ENCODE data around the gene SLC16A7. TPM values are rescaled to one million over a fixed set of nuclear protein-coding genes. Genes with fewer than 3 reads are reported as not detected.
"Not testable (repeated sequence)": the region's sequence is repeated elsewhere in the genome, so short reads cannot be mapped to it uniquely, and the experiment has no call there.

SLC16A7 gene
- total RNA-seq, 4 donors from 2014 or later = 34.7 to 59.4 (median 53.8) TPM

- DNase-seq (ENCODE audit: low spot score in 2 of 2) = no peak
- TF ChIP-seq POLR2AphosphoS5 (IDR thresholded peaks at IDR 0.05) (peak in 1 of 3 donors; percentile 22), CTCF (IDR thresholded peaks at IDR 0.05) (no peak)
- peaks cover 21% of the 10 kb centered on the region for H3K4me1 ChIP-seq
- H3K27me3 ChIP-seq = no peaks in the 10 kb centered on the region
- no peak overlapping the region for H3K4me3 ChIP-seq
- no peaks in the 10 kb centered on the region for H3K36me3 ChIP-seq
- no peaks in the 10 kb centered on the region for H3K9me3 ChIP-seq
- no peak overlapping the region for H3K27ac ChIP-seq
Observed at GRCh38 chr12:59600171-59600570, 4.3 kb downstream of the SLC16A7 start.

GRCh38 chr12:59603754-59604153 lies 7.9 kb downstream of the SLC16A7 start:
- TF ChIP-seq POLR2AphosphoS5 (IDR thresholded peaks at IDR 0.05) = no peak
- TF ChIP-seq CTCF (IDR thresholded peaks at IDR 0.05) = no peak
- TF ChIP-seq EP300 (IDR thresholded peaks at IDR 0.05) = no peak
- TF ChIP-seq POLR2A (IDR thresholded peaks at IDR 0.05) = no peak
- Histone ChIP-seq H3K27ac (no peak overlapping the region), H3K36me3 (no peaks in the 10 kb centered on the region), H3K4me1 (peaks cover 3% of the 10 kb centered on the region), H3K9me3 (no peaks in the 10 kb centered on the region), H3K27me3 (no peaks in the 10 kb centered on the region), H3K4me3 (no peak overlapping the region)
- no peak for DNase-seq (ENCODE audit: low spot score in 2 of 2)

GRCh38 chr12:59612823-59613434 lies 17.1 kb downstream of the SLC16A7 start:
- not testable (repeated sequence) for H3K4me1 ChIP-seq; H3K9me3 ChIP-seq; H3K4me3 ChIP-seq; H3K36me3 ChIP-seq; DNase-seq (ENCODE audit: low spot score in 2 of 2); H3K27ac ChIP-seq; H3K27me3 ChIP-seq
- WGBS = 92% methylated on average over 4 of the region's 4 CpGs

- Histone ChIP-seq H3K27ac (no peak overlapping the region), H3K4me1 (no peaks in the 10 kb centered on the region), H3K27me3 (no peaks in the 10 kb centered on the region), H3K4me3 (no peak overlapping the region), H3K9me3 (no peaks in the 10 kb centered on the region), H3K36me3 (no peaks in the 10 kb centered on the region)
- TF ChIP-seq POLR2A (IDR thresholded peaks at IDR 0.05) = no peak
- TF ChIP-seq EP300 (IDR thresholded peaks at IDR 0.05) = no peak
- TF ChIP-seq POLR2AphosphoS5 (IDR thresholded peaks at IDR 0.05) = no peak
- TF ChIP-seq CTCF (IDR thresholded peaks at IDR 0.05) = no peak
- no peak for DNase-seq (ENCODE audit: low spot score in 2 of 2)
Observed at GRCh38 chr12:59615392-59616165, 19.8 kb downstream of the SLC16A7 start.

GRCh38 chr12:59619461-59620240 lies 23.8 kb downstream of the SLC16A7 start:
- Histone ChIP-seq H3K27me3 (no peaks in the 10 kb centered on the region), H3K4me1 (no peaks in the 10 kb centered on the region), H3K4me3 (no peak overlapping the region), H3K36me3 (no peaks in the 10 kb centered on the region), H3K27ac (no peak overlapping the region), H3K9me3 (no peaks in the 10 kb centered on the region)
- DNase-seq (ENCODE audit: low spot score in 2 of 2) = no peak
- TF ChIP-seq POLR2A (IDR thresholded peaks at IDR 0.05) (no peak), EP300 (IDR thresholded peaks at IDR 0.05) (no peak), POLR2AphosphoS5 (IDR thresholded peaks at IDR 0.05) (no peak), CTCF (IDR thresholded peaks at IDR 0.05) (no peak)
- 33% methylated on average over 1 of the region's 1 CpG for WGBS
